GM19467 (cell line): ENCODE results near the gene MST1.

ENCODE experiments used
- ATAC-seq: cut with Tn5 transposase; IDR thresholded peaks from one replicate; pipeline ENCODE4 v1.9.1; 2021; ENCODE audit warnings: mild to moderate bottlenecking, moderate library complexity; ENCODE audit not compliant: unreplicated experiment

The MST1 gene

DNA sequence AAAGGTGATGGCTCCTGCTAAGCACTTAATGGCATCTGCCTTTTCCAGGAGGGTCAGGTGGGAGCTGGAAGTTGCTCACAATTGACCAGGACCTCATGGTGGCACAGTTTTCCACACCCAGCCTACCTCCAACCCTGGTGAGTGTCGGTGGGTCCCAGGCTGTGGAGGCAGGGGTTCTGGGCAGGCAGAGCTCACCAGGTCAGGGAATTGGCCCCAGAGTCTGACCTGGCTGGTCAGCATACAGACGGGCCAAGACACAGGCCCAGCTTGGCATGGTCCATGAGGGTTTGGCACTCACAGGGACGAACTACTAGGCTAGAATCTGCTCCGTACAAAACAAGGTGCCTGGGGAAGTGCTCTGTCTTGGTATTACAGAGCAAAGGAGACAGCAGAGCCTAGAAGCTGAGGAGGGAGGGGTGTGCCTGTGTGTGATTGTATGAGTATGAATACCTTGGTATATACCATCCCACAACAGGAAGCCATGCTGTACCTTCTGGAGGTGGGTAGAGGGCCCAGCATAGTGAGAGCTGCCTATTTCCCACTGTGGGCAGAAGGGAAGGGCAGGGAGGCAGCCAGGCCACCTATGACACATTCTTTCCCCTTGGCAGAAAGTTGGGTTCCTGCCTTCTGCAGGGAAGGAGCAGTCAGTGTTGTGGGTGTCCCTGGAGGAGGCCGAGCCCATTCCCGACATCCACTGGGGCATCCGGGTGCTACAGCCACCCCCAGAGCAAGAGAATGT is 8.6 kb downstream of the MST1 start:
- ATAC-seq, result no peak

DNA sequence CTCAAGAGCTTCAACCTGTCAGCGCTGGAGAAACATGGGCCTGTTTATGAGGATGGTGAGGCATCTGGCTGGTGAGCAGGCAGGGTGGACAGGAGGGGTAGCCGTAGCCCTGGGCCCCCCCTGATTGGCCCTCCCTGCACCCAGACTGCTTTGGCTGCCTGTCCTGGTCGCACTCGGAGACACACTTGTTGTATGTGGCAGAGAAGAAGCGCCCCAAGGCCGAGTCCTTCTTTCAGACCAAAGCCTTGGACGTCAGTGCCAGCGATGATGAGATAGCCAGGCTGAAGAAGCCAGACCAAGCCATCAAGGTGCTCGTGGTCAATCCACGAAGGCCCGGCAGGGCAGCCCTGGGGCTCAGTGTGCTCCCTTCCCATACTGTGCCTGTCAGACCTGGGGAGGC is 13.4 kb downstream of the MST1 start:
- no peak for ATAC-seq

DNA sequence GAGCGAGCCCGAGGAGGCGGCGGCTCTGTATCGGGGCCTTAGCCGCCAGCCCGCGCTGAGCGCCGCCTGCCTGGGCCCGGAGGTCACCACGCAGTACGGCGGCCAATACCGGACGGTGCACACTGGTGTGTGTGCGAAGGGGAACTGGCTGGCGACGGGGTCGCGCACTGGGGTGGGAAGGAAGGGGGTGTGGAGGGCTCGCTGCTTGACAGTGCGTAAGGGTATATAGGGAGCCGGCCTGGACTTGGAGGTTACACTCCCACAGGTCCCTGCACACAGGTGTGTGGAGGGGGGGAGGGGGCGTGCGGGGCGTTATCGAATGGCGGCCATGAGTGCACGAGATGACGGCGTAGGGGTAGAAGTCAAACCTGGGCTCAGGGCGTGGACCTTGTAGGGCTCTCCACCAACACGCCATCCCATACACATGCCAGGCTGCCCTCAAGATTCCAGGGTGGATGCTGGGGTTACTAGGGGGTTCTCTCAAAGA is 14.7 kb downstream of the MST1 start:
- ATAC-seq, result peak; percentile 17

DNA sequence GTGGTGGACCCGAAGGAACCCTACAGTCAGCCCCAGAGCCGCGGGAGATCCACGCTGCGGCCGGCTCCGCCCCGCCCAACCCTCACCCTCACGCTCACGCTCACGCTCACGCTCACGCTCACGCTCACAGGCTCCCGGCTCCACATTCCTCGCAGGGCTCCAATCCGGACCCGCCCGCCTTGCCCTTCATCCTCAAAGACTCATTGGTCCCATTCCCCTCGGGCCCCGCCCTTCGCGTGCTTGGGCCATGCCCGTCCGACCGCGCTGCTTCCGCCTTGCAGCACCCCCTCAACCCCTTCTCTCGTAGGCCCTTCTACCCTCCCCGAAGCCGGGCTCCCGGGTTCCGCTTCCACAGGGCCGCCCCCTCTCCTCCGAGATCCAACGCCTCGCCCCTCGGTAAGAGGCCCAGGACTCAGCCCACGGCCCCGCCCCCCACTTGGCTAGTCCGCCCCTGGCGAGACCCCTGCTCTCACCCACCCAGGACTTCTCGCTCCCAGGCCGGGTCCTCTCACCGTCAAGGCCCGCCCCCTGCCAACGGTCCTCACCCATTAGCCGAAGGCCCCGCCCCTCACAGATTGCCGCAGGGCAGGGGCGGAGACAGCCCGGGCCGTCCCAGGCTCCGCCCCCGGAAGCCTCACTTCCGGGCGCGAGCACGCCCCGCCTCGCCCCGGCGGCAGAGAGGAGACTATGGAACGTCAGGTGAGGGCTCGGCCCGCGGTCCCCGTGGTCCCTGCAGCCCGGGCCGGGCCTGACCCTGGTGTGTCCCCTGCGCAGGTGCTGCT is 15.4 kb downstream of the MST1 start, which contains the start of gene APEH:
APEH (plus strand) TSS at position 637 of the 782 bp plus-strand sequence; CDS start at position 688, 51 bp downstream.
- peak; percentile 71 for ATAC-seq

DNA sequence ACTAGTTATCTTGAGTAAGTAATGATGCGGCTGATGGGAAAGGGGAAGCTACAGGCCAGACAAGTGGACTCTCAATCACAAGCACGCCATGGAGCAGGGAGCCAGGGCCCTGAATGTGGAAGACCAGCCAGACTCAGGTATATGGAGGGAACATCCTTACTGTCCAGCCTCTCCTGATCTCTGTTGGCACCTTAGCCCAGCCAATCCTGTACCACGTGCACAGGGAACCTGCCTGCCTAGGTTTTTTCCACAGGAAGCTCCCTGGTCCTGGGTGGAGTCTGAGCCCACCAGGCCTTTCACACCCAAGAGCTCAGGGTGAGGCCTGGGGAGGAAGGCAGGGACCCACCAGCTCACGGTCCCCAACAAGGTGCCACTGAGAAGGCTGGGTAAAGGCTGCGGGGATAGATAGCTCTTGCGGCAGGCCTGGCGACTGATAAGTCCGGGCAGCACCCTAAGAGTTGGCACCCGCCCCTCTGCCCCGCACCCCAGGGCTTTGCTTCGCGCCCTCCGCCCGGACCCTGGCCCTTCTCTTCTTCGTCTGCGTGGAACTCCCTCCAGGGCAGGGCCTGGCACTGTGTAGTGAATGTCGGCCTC is 16.1 kb downstream of the MST1 start:
- no peak for ATAC-seq

DNA sequence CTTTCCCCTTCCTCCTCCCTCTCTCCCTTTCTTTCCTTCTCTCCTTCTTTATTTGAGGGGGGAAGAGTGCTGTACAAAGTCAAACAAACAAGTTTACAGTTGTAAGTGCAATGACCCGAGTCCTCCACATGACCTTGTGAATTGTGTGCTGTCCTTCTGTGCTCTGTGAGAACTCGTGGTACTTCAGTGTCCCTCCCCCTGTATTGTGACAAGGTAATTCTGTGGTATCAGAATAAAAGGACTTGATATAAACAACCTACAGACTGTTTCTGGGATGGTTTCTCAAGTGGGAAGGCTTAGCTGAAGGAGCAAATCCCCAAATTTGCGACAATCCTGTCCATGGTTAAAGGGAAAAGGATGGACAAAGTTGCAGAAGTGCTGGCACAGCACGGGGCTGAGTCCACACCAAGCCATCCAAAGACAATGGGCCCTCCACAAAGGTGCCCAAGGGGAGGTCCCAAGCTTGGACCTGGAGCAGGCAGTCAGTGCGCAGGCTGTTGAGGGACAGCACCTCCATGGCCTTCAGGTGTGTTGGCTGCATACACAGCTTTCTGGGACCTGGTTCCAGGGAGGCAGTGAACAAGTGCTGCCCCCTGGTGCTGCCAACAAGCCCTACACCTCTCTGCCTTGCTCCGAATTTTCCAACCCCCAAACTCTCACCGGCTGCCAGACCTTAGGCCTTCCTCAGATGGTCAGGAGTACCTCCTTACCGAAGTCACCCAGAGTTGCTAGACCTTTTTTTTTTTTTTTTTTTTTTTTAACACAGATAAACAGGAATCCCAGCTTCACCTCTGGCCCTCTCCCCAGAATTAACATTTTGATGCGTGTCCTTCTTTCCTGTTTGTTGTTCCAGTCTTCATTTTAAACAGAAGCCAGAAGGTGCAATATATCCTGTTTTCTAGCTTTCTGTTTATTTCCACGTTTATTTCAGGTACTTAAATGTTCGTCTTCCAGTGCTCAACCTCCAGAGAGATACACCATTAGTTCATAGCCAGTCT is 17.7 kb downstream of the MST1 start:
- no peak for ATAC-seq

DNA sequence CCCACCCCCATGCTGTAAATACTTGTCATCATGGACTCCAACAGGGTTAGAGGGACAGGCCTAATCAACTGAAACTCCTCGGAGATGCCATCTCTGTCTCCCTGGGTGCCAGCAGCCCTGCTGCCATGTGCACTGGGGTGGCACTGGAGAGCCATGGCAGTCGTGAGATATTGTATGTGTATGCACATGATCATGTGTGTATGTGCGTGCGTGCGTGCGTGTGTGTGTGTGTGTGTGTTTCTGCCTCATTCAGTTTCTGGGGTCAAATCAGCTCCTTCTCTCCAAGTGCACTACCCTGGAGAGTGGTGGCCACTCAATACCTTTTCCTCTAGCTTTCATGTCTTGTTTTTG is 18.4 kb downstream of the MST1 start:
- ATAC-seq, result no peak

DNA sequence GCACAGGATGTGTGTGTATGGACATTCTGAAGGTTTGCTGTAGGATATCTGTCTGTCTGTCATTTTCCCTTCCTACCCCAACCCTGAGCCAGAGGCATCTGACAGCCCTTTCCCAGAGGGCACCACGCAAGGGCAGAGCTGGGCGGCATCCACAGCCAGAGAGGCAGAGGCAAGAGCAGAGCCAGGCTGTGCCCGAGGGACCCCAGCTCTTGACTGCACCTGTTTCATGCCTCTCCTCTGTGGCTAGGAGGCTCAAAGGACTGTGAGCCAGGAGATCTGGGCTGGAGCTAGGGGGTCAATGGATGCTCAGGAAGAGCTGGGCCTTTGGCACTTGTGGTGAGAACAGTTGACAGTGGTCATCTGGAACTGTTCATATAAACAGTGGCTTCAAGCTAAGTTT is 19.9 kb downstream of the MST1 start:
- ATAC-seq, result no peak

DNA sequence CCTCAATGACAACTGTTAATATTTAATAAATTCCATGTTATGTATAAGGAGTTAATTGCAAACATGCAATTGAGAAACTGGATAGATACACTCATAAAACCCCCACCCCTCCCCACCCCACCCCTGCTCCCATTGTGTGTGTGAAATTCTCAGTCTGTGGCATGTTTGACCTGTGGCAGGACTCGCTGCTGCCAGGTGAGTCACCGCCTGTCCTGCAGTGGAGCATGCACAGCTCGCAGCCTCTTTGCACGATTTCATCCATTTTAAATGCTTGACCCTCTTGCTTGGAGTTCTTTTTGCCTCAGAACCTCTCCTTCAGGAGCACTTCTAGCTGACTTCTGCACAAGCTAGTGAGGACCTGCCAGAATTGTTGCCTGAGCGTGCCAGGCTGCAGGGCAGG is 20.4 kb downstream of the MST1 start:
- no peak for ATAC-seq

DNA sequence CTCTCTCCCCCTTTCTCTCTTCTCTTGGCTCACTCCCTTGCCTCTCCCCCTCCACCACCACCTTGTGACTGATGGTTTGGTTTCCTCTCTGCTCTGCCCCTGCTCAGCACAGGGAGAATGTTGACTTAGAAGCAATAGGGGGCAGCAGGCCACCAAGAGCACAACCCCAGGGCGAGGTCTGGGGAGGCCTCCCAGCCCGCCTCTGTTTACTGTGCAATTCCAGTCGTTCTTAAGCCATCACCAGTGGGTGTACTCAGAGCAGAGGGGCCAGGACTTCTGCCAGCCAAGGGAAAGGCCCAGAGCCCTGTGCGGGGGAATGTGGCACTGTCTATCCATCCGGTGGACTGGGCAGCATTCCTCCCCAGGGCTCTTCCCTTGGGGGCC is 20.9 kb downstream of the MST1 start:
- ATAC-seq, result no peak

DNA sequence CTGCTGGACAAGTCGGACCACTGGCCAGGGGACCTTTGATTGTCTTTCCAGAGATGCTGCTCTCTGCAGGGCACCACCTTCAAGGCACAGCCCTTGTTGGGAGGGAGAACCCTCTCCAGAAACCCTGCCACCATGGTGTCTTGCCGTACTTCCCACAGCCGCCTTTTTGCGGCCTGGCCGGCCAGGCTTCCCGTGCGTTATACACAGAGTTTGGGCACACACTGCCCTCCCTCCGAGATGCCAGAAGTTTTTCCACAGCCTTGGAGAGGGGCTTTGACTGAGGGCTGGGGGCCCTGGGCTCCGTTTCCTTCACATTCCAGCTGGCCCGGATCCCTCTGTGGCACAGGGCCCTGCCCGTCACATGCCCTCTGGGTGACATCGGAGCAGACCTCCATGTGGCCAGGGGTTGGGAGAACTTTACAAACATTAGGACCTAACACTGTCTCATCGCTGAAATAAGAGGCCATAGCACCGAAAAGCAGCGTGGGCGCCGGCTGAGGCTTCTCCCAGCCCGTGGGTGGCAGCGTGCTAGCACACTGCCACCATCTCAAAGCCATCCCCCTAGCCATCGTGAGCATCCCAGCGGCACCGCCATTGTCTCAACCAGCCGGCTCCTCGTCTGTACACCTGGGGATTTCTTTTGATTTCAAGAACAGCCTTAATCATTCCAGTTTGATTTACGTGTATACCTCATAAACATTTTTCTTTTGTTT is 21.4 kb downstream of the MST1 start:
- ATAC-seq, result no peak

DNA sequence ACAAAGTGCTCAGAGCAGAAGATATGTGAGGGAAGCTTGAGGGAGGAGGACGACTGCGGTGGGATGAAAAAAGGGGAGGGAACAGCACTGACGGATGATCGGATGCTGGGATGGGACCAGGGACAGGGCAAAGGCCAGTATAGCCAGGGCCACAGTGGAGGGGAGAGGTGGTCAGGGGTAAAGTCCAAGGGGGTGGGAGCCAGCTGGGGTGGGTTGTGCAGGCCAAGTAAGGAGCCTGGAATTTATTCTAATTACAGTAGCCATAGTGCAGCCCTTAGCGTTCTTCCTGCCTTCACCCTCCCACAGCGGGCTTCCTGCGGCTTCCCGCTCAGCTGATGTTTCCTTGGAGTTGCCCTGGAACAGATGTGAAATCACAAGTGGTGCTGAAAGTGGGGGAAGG is 22.7 kb downstream of the MST1 start:
- no peak for ATAC-seq

DNA sequence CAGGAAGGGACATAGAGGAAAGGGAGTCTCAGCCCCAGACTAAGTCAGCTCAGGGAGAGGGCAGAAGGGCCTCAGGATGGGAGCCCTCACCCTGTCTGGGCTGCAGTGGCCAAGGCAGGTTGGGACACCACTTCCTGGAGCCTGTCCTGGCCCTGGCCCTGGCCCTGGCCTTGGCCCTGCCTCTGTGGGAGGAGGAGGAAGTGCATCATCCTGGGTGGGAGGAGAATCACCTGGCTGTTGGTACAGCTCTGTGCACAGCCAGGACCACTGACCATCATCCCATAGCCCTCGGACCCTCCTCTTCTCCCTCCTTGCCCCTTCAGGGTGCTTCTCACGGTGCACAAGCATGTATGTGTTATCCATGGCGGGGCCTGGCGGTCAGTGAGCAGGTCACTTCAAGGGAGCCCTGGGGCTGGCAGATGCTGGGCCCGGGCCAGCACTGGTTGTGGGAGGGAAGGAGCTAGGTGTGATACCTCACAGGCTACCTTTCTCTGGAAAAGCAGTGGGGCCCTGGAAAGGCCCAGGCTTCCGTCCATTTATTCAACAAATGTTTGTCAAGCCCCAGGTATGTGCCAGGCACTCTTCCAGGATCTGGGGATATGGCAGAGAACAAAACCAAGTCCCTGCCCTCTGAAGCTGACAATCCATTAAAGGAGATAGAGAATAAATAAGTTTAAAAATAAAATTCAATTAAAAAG is 23.3 kb downstream of the MST1 start:
- no peak for ATAC-seq

DNA sequence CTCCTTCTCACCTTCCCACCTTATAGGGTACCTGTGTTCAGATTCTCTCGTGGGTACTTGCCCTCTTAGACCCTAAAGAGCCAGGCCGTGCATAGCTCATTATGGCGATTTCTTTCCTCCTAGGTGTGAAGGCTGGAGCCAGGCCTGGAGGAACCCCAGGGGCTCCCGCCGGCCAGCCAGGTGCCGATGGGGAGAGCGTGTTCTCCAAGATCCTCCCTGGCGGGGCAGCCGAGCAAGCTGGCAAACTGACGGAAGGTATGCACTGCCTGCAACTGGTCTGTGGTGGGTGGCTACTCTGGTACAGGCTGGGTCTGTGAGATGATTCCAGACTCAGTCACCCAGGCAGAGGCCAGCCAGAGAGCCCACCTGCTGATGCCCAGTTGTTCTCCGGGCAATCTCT is 25.0 kb downstream of the MST1 start:
- no peak for ATAC-seq

DNA sequence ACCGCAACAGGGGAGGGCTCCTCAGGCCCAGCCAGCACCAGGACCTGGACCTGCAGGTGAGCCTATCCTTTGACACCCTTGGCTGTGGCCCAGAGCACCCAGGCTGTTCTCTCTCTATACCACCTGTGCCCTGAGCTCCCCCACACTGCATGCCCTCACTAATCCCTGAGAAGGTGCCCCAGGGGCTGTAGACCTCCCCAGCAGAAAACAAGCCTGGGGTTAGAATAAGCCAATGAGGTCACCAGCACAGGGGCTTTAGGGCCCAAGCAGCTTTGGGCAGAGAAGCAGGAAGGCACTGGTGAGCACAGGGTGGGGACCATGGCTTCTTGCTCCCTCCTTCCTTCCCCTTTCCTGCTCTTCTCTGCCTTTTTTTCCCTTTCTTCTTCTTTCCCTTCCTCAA is 25.4 kb downstream of the MST1 start:
- ATAC-seq, result no peak

DNA sequence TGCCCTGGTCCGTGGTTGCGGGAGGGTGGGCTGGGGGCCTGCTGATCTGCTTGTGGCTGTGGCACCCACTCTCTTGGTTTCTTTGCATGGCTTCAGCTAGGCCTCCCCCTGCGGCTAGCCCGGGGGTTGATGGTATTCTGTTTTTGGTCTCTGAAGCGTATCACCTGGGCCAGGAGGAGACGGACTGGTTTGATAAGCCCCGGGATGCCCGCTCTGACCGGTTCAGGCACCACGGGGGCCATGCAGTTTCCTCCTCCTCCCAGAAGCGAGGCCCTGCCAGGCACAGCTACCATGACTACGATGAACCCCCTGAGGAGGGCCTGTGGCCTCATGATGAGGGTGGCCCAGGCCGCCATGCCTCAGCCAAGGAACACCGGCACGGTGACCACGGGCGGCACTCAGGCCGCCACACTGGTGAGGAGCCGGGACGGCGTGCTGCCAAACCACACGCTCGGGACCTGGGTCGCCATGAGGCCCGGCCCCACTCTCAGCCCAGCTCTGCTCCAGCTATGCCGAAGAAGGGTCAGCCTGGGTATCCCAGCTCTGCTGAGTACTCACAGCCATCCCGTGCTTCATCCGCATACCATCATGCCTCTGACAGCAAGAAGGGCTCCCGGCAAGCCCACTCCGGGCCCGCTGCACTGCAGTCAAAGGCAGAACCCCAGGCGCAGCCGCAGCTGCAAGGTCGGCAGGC is 26.4 kb downstream of the MST1 start:
- ATAC-seq, result no peak

DNA sequence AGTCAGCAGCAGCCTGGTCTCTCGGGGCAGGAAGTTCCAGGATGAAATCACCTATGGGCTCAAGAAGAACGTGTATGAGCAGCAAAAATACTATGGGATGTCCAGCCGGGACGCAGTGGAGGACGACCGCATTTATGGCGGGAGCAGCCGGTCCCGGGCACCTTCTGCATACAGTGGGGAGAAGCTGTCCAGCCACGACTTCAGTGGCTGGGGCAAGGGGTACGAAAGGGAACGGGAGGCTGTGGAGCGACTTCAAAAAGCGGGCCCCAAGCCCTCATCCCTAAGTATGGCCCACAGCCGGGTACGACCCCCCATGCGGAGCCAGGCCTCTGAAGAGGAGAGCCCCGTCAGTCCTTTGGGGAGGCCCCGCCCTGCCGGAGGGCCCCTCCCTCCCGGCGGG is 27.3 kb downstream of the MST1 start:
- ATAC-seq, result no peak

DNA sequence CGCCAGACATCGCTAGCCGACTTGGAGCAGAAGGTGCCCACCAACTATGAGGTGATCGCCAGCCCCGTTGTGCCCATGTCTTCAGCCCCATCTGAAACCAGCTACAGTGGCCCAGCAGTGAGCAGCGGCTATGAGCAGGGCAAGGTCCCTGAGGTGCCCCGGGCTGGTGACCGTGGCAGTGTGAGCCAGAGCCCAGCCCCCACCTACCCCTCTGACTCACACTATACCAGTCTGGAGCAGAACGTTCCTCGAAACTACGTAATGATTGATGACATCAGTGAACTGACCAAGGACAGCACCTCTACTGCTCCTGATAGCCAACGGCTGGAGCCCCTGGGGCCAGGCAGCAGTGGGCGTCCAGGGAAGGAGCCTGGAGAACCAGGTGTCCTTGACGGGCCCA is 28.0 kb downstream of the MST1 start:
- ATAC-seq, result no peak

DNA sequence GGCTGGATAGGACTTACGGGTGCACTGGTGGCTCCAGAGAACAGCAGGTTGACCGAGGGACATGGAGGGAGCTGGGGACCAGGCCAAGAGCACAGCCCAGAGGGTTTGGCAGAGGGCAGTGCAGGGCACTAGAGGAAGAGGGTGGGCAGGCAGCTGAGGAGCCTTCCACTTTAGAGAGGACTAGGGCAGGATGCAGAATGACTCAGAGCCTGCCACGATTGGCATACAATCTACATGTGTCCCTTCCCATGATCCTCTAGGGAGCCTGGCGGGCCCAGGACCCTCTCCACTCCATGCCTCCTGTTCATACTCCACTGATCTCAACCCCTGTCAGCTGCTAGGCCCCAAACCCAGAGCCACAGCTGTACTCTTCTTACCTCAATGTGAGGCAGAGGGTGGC is 29.5 kb downstream of the MST1 start:
- ATAC-seq, result no peak
